GM18861 (cell line): ENCODE results near the gene MYO1E.

Source experiments
- ATAC-seq: cut with Tn5 transposase; IDR thresholded peaks from one replicate; pipeline ENCODE4 v1.9.1; 2021; ENCODE audit not compliant: unreplicated experiment

MYO1E gene

GRCh38 chr15:59268852-59269407 is 103.7 kb downstream of the MYO1E start:
- ATAC-seq, result no peak

- ATAC-seq, result no peak
Measured at GRCh38 chr15:59268168-59268851, 104.4 kb downstream of the MYO1E start.

GRCh38 chr15:59266028-59266427 is 106.6 kb downstream of the MYO1E start:
- no peak for ATAC-seq

GRCh38 chr15:59262316-59262715 is 110.4 kb downstream of the MYO1E start:
- no peak for ATAC-seq

GRCh38 chr15:59260090-59260489 is 112.6 kb downstream of the MYO1E start:
- no peak for ATAC-seq

GRCh38 chr15:59259137-59259943 is 113.3 kb downstream of the MYO1E start:
- ATAC-seq, result no peak

- no peak for ATAC-seq
Measured at GRCh38 chr15:59258317-59258716, 114.4 kb downstream of the MYO1E start.

- no peak for ATAC-seq
Measured at GRCh38 chr15:59257140-59257539, 115.5 kb downstream of the MYO1E start.

GRCh38 chr15:59256482-59256881 is 116.2 kb downstream of the MYO1E start:
- ATAC-seq, result no peak

GRCh38 chr15:59255680-59256336 is 116.9 kb downstream of the MYO1E start:
- ATAC-seq, result peak; percentile 38

GRCh38 chr15:59252137-59252536 is 120.5 kb downstream of the MYO1E start:
- no peak for ATAC-seq

GRCh38 chr15:59251001-59251845 is 121.4 kb downstream of the MYO1E start:
- ATAC-seq, result peak; percentile 36

- ATAC-seq, result no peak
Measured at GRCh38 chr15:59250249-59250648, 122.4 kb downstream of the MYO1E start.

GRCh38 chr15:59249816-59250215 is 122.9 kb downstream of the MYO1E start:
- no peak for ATAC-seq

GRCh38 chr15:59247364-59247763 is 125.3 kb downstream of the MYO1E start:
- ATAC-seq, result no peak

- ATAC-seq, result no peak
Measured at GRCh38 chr15:59245559-59245958, 127.1 kb downstream of the MYO1E start.

GRCh38 chr15:59244337-59244736 is 128.3 kb downstream of the MYO1E start:
- peak; percentile 85 for ATAC-seq

GRCh38 chr15:59243622-59244021 is 129.0 kb downstream of the MYO1E start:
- no peak for ATAC-seq

GRCh38 chr15:59242649-59243048 is 130.0 kb downstream of the MYO1E start:
- ATAC-seq, result no peak

GRCh38 chr15:59240036-59240435 is 132.6 kb downstream of the MYO1E start:
- no peak for ATAC-seq

GRCh38 chr15:59237924-59238331 is 134.7 kb downstream of the MYO1E start:
- peak; percentile 43 for ATAC-seq
